OCI-M1 (cell line): ENCODE measurements around the gene GCK.
"Not testable (repeated sequence)": the region's sequence is repeated elsewhere in the genome, so short reads cannot be mapped to it uniquely, and the experiment has no call there.

Source experiments
- DNase-seq: peaks from one replicate; lab custom pipeline; 2025; lab: John Stamatoyannopoulos, UW

GCK gene

GRCh38 chr7:44141221-44141850 lies 47.9 kb downstream of the GCK start, which contains the start of gene MYL7:
MYL7 (minus strand) TSS chr7:44141332; CDS start chr7:44141305, 27 bp downstream.
- DNase-seq = no peak

- DNase-seq = no peak
Measured at GRCh38 chr7:44140341-44140740, 48.9 kb downstream of the GCK start.

DNA sequence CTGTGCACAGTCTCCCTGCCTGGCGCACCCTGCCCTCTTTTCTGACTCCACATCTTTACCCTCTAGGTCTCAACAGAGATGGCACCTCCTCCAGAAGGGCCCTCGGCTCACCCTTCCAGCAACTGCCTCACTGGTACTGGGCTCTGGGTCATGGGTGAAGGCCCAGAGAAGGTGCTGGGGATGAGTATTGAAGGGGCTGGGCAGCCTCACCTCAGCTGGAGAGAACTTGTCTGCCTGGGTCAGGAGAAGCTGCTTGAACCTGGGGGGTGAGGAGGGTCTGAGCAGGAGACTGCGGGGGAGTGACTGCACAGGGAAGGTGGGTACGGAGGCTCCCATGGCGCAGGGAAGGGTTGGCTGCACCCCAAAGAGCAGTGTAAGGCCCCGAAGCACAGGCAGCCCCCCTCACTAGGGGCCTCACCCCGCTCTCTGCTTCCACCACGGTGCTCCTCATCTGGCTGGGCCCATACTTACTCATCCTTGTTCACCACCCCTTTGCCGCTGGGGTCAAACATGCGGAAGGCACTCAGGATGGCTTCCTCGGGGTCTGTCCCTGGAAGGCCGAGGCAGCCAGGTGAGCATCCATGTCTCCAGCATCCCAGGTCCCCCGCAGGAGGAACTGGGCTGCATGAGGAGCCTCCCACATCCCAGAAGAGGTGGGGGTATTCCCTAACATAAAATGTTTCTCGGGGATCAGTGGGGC lies 49.8 kb downstream of the GCK start:
- DNase-seq = no peak

DNA sequence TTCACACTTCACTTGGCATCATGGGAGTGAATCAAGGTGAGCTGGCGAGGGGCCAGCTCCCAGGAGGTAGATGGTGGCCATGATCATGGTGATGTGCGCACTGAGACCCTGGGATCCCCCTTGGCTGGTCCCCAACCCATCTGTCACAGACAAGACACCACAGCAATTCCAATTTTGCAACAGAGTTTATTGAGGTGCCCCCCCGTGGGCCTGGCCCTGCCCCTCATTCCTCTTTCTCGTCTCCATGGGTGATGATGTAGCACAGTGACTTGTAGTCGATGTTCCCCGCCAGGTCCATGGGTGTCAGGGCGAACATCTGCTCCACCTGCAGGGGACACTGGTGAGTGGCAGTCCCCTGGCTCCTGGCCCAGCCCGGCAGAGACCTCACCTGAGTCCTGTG lies 50.5 kb downstream of the GCK start:
- no peak for DNase-seq

GRCh38 chr7:44136731-44137130 lies 52.5 kb downstream of the GCK start:
- DNase-seq = no peak

DNA sequence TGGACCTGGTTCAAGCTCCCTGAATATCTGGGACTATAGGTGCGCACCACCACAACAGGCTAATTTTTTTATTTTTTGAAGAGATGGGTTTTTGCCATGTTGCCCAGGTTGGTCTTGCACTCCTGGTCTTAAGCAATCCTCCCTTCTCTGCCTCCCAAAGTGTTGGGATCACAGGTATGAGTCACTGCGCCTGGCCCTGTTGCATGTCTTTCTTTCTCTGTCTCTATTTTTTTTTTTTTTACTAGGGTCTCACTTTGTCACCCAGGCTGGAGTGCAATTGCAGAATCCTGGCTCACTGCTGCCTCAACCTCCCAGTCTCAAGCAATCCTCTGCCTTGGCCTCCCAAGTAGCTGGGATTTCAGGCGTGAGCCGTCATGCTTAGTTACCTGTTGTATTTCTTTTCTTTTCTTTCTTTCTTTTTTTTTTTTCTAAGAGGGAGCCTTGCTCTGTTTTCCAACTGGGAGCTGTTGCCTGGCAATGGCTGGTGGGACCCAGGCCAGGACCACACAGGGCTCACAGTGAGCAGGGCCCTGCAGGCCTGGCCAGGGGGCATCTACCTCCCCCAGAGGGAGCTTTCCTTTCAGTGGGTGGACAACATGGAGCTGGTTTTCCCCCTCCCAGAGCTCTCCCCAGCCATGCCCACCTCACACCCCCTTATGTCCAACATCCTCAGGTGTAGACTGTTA lies 54.2 kb downstream of the GCK start:
- DNase-seq = no peak

DNA sequence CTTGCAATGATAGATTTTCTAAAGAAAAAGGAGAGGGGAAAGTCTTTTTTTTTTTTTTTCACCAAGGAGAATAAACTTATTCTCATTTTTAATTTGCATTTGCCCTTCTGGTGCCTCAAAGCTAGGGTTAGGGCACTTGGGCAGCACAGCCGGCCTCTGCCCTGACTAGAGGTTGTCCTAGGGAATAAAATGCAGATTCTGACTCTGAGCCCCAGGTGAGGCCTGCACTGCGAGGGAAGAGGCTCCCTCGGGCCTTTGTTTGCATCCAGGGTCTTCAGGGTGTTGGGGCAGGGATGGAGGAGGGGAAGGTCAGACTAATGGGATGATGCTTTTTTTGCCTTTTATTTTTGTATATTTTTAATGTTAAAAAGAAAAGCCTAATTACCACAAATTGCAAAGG lies 55.9 kb downstream of the GCK start:
- no peak for DNase-seq

- no peak for DNase-seq
Measured at GRCh38 chr7:44132039-44132438, 57.2 kb downstream of the GCK start.

GRCh38 chr7:44131173-44132029 lies 57.8 kb downstream of the GCK start:
- peak; percentile 8 for DNase-seq

GRCh38 chr7:44128721-44129582 lies 60.3 kb downstream of the GCK start:
- DNase-seq = no peak

DNA sequence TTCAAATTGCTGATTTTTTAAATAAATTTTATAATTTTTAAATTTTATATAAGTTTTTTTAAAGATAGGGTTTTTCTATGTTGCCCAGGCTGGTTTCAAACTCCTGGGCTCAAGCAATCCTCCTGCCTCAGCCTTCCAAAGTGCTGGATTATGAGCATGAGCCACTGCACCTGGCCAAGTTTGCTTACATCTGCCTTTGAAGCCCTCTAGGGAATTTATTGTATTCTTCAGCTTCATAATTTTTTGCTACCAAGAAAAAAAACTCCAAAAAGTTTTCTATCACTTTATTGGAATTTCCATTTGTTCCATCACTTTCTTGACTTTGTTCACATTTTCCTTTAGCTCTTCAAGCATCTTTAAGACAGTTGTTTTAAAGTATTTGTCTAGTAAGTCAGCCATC lies 62.1 kb downstream of the GCK start:
- no peak for DNase-seq

DNA sequence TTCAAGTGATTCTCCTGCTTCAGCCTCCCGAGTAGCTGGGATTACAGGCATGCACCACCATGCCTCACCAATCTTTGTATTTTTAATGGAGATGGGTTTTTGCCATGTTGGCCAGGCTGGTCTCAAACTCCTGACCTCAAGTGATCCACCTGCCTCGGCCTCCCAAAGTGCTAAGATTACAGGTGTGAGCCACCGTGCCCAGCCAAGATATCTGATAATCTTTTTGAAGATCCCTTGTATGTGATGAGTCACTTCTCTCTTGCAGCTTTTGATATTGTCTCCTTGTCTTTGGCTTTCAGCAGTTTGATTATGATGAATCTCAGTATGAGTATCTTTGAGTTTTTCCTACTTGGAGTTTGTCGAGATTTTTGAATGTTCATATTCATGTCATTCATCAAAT lies 62.7 kb downstream of the GCK start:
- DNase-seq = not testable (repeated sequence)

DNA sequence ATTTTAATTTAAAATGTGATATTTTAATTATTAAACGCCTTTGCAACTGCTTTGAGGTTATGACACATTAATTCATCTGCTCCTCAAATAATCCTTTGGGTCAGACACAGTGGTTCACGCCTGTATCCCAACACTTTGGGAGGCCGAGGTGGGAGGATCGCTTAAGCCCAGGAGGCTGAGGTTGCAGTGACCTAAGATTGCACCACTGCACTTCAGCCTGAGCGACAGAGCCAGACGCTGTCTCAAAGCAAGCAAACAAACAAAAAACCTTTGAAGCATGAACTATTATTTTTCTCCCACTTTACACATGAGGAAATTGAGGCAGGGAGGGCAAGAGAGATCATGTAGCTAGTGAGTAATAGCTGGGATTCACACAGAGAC lies 64.4 kb downstream of the GCK start:
- no peak for DNase-seq

GRCh38 chr7:44123190-44124003 lies 65.8 kb downstream of the GCK start, which contains the start of gene POLD2:
POLD2 (minus strand) TSS chr7:44123548; CDS start chr7:44122053, 1,495 bp downstream.
- peak; percentile 94 for DNase-seq

DNA sequence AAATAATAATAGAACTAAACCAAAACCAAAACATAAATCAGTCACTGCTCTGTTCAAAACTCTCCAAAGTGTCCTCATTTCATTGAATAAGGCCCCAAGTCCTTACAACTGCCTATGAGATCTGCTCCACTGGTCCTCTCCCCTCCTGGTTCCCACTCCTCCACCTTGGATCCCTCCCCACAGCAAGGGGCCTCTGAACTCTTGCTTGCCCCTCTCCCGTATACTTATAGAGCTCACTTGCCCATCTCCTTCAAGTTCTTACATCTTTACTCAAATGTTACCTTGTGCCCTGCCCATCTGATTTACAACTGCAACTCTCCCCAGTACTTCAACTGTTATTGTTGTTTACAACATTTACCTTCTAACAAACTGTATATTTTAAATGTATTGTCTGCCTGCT lies 66.7 kb downstream of the GCK start:
- DNase-seq = no peak

DNA sequence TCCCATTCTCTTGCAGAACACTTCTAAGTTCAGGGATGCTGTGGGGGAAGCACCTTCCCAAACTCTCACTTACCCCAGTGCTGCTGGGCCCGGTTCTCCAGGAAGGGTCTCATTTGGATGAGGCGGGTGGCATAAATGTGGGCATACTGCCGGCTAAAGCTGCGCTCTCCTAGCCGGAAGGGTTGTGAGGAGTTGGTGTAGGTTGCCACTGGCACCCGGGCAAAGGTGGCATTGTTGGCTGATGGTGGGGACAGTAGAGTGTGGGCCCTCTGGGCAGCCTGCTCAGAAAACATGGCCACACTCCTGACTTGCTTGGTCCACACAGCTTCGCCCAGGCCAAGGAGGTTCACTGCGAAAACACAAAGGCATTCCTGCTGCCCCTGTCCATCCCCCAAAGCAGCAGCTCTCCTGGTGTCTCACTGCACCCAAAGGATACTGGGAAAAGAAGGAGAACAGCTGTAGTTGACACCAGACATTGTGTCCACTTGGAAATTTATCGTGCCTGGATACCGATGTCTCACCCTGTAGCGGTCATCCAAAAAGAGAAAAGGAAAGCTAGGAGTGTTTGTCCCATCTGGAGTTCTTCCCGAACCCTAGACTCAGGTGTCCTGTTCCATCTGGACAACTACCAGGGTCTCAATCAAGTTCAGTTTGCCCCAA lies 67.3 kb downstream of the GCK start:
- no peak for DNase-seq

DNA sequence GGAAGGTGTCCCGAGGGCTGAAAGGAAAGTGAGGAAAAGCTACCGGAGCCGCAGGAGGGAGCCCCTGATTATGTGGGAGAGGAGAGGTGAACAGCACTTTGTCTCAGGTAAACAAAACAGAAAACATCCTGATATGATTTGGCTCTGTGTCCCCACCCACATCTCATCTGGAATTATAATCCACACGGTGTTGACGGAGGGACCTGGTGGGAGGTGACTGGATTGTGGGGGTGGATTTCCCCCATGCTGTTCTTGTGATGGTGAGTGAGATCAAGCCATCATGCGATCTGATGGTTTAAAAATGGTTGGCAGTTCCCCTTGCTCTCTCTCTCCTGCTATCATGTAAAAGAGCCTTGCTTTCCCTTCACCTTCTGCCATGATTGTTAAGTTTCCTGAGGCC lies 68.8 kb downstream of the GCK start:
- DNase-seq = no peak

GRCh38 chr7:44119829-44120380 lies 69.3 kb downstream of the GCK start:
- DNase-seq = no peak

DNA sequence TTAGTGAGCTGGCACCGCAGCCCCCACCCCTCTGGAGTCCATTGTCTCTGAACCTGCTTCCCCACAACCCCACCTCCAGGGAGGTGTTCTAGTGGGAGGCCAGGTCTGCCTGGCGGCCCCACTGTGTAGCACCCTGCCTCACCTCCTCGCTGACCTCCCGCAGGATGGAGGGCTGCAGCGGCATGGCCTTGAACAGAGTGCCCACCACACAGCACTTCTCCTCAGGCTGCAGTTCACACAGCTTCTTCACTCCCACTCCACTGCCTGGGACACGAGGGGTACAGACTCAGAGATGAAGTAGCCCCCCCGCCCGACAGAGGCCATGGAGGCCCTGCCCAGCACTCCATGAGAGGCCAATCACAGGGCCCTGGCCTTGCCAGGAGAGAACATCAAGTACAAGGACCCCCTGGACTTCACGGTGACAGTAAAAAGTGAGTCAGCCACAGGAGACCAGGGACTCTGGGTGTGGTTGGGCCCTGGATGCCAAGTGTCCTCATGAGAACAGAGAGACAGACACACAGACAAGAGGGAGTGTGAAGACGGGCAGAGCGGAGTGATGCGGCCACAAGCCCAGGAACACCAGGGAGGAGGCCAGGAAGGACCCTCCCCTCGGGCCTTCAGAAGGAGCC lies 71.3 kb downstream of the GCK start:
- no peak for DNase-seq
